NT2/D1 (cell line): ENCODE data around the gene SARDH.

Experiments used
- DNase-seq: peaks from one replicate; pipeline ENCODE4 v3.0.0-alpha.2; 2011; ENCODE audit warnings: low read depth, low spot score
- H3K27me3 ChIP-seq: 2 replicates; pipeline ENCODE4 v1.6.0; 2011; ENCODE audit warnings: mild to moderate bottlenecking; ENCODE audit not compliant: insufficient read length, insufficient read depth
- H3K36me3 ChIP-seq: 2 replicates; pipeline ENCODE4 v1.6.1; 2011; ENCODE audit warnings: mild to moderate bottlenecking, low read length, mixed read lengths; ENCODE audit not compliant: insufficient read depth, insufficient read length
- H3K4me1 ChIP-seq: 2 replicates; pipeline ENCODE4 v1.5.1; 2011; ENCODE audit not compliant: insufficient read depth, insufficient read length
- H3K4me3 ChIP-seq: 2 replicates; pipeline ENCODE4 v1.5.1; 2011; ENCODE audit warnings: low read depth; ENCODE audit not compliant: insufficient read length
- H3K9ac ChIP-seq: 2 replicates; pipeline ENCODE4 v1.6.0; 2011; ENCODE audit warnings: low read depth; ENCODE audit not compliant: insufficient read length
- H3K9me3 ChIP-seq: 2 replicates; pipeline ENCODE4 v1.5.1; 2011; ENCODE audit warnings: mild to moderate bottlenecking, low read length; ENCODE audit not compliant: insufficient read depth
- SUZ12 ChIP-seq: IDR thresholded peaks from 2 replicates; pipeline ENCODE4 v1.6.1; 2011; ENCODE audit not compliant: insufficient read length, insufficient read depth; ENCODE audit errors: extremely low read depth
- YY1 ChIP-seq: IDR thresholded peaks from 2 replicates; pipeline ENCODE4 v1.6.1; 2011; ENCODE audit not compliant: insufficient read length, insufficient read depth
- ZNF274 ChIP-seq: IDR thresholded peaks from 2 replicates; pipeline ENCODE4 v1.6.1; 2011; ENCODE audit warnings: mild to moderate bottlenecking, low read depth, low read length

SARDH gene

GRCh38 chr9:133614678-133615077 lies 123.5 kb downstream of the SARDH start:
- no peaks in the 10 kb centered on the region for H3K36me3 ChIP-seq
- no peak overlapping the region for H3K9ac ChIP-seq
- peaks cover 9% of the 10 kb centered on the region for H3K4me1 ChIP-seq
- H3K9me3 ChIP-seq, result no peaks in the 10 kb centered on the region
- H3K4me3 ChIP-seq, result no peak overlapping the region
- TF ChIP-seq YY1, result no peak
- no peak for TF ChIP-seq SUZ12
- no peak for TF ChIP-seq ZNF274
- DNase-seq, result no peak
- peaks cover 58% of the 10 kb centered on the region for H3K27me3 ChIP-seq

- H3K9ac ChIP-seq, result no peak overlapping the region
- DNase-seq, result no peak
- no peak for TF ChIP-seq ZNF274
- no peak for TF ChIP-seq SUZ12
- TF ChIP-seq YY1, result no peak
- no peaks in the 10 kb centered on the region for H3K36me3 ChIP-seq
- no peak overlapping the region for H3K4me3 ChIP-seq
- peaks cover 10% of the 10 kb centered on the region for H3K4me1 ChIP-seq
- H3K27me3 ChIP-seq, result peaks cover 63% of the 10 kb centered on the region
- no peaks in the 10 kb centered on the region for H3K9me3 ChIP-seq
These were observed 124.1 kb downstream of the SARDH start for GRCh38 chr9:133614056-133614455.
